H9 (cell line): Measurements from ENCODE around the gene MAPT. TPM values are rescaled to one million over a fixed set of nuclear protein-coding genes. Genes with fewer than 3 reads are reported as not detected.

Experiments used
- DNase-seq: peaks from one replicate; pipeline ENCODE4 v3.0.0-alpha.2; 2017
- H2AFZ ChIP-seq: one replicate; pipeline ENCODE4 v1.6.1; 2013; ENCODE audit warnings: mild to moderate bottlenecking, low read length, control low read depth, moderate library complexity
- H2AK5ac ChIP-seq: 2 replicates; pipeline ENCODE4 v1.6.1; 2013; ENCODE audit warnings: low read length, control low read depth, mixed read lengths; ENCODE audit not compliant: insufficient read length
- H2BK120ac ChIP-seq: one replicate; pipeline ENCODE4 v1.6.1; 2013; ENCODE audit warnings: low read depth, mild to moderate bottlenecking, low read length, control low read depth, inconsistent platforms; ENCODE audit not compliant: poor library complexity, severe bottlenecking
- H2BK12ac ChIP-seq: 2 replicates; pipeline ENCODE4 v1.6.1; 2013; ENCODE audit warnings: low read length, control low read depth, mixed read lengths, low read depth; ENCODE audit not compliant: insufficient read length
- H2BK15ac ChIP-seq: 2 replicates; pipeline ENCODE4 v1.6.1; 2013; ENCODE audit warnings: low read depth, low read length, control low read depth
- H2BK20ac ChIP-seq: one replicate; pipeline ENCODE4 v1.6.1; 2013; ENCODE audit warnings: low read depth, mild to moderate bottlenecking, low read length, control low read depth, inconsistent platforms; ENCODE audit not compliant: poor library complexity, severe bottlenecking
- H2BK5ac ChIP-seq: 2 replicates; pipeline ENCODE4 v1.6.1; 2013; ENCODE audit warnings: low read length, control low read depth, mixed read lengths; ENCODE audit not compliant: insufficient read length
- H3K14ac ChIP-seq: 2 replicates; pipeline ENCODE4 v1.6.1; 2013; ENCODE audit warnings: low read length, control low read depth; ENCODE audit not compliant: insufficient read depth
- H3K18ac ChIP-seq: 2 replicates; pipeline ENCODE4 v1.6.1; 2013; ENCODE audit warnings: low read depth, mild to moderate bottlenecking, mixed read lengths, low read length, control low read depth; ENCODE audit not compliant: insufficient read length
- H3K23ac ChIP-seq: 2 replicates; pipeline ENCODE4 v1.6.1; 2013; ENCODE audit warnings: low read length, control low read depth, mixed read lengths, low read depth; ENCODE audit not compliant: insufficient read length
- H3K23me2 ChIP-seq: 2 replicates; pipeline ENCODE4 v1.6.1; 2013; ENCODE audit warnings: low read depth, mild to moderate bottlenecking, mixed read lengths, low read length, control low read depth; ENCODE audit not compliant: insufficient read length, poor library complexity, severe bottlenecking
- H3K27ac ChIP-seq: 2 replicates; pipeline ENCODE4 v1.5.1; 2013; ENCODE audit warnings: low read length, control low read depth, mixed read lengths, low read depth; ENCODE audit not compliant: insufficient read length
- H3K27me3 ChIP-seq: 2 replicates; pipeline ENCODE4 v1.6.1; 2013; ENCODE audit warnings: low read length, control low read depth, inconsistent platforms; ENCODE audit not compliant: insufficient read depth
- H3K4ac ChIP-seq: 2 replicates; pipeline ENCODE4 v1.6.1; 2013; ENCODE audit warnings: low read depth, mild to moderate bottlenecking, control low read depth, inconsistent platforms, low read length, moderate library complexity
- H3K4me1 ChIP-seq: 2 replicates; pipeline ENCODE4 v1.6.1; 2013; ENCODE audit warnings: low read length, control low read depth, inconsistent platforms; ENCODE audit not compliant: insufficient read depth
- H3K4me2 ChIP-seq: 2 replicates; pipeline ENCODE4 v1.6.1; 2013; ENCODE audit warnings: low read length, control low read depth, mixed read lengths; ENCODE audit not compliant: insufficient read length, insufficient read depth
- H3K56ac ChIP-seq: 2 replicates; pipeline ENCODE4 v1.6.1; 2013; ENCODE audit warnings: low read depth, mild to moderate bottlenecking, mixed read lengths, low read length, control low read depth; ENCODE audit not compliant: insufficient read length
- H3K79me1 ChIP-seq: 2 replicates; pipeline ENCODE4 v1.6.1; 2013; ENCODE audit warnings: low read depth, mild to moderate bottlenecking, moderate library complexity, low read length, control low read depth, inconsistent platforms; ENCODE audit not compliant: insufficient read depth, poor library complexity, severe bottlenecking
- H3K79me2 ChIP-seq: 2 replicates; pipeline ENCODE4 v1.6.1; 2013; ENCODE audit warnings: low read length, control low read depth, inconsistent platforms; ENCODE audit not compliant: insufficient read depth
- H3K9ac ChIP-seq: 2 replicates; pipeline ENCODE4 v1.6.1; 2013; ENCODE audit warnings: low read length, control low read depth, mixed read lengths; ENCODE audit not compliant: insufficient read length; ENCODE audit errors: extremely low read depth
- H3K9me3 ChIP-seq: one replicate; pipeline ENCODE4 v1.6.1; 2013; ENCODE audit warnings: low read depth, low read length, inconsistent platforms; ENCODE audit not compliant: control insufficient read depth
- H3T11ph ChIP-seq: one replicate; pipeline ENCODE4 v1.6.1; 2013; ENCODE audit warnings: mild to moderate bottlenecking, low read length, control low read depth, inconsistent platforms
- H4K20me1 ChIP-seq: one replicate; pipeline ENCODE4 v1.6.1; 2013; ENCODE audit not compliant: control insufficient read depth, insufficient read length, insufficient read depth
- H4K5ac ChIP-seq: 2 replicates; pipeline ENCODE4 v1.6.1; 2013; ENCODE audit warnings: low read depth, mild to moderate bottlenecking, mixed read lengths, low read length, control low read depth; ENCODE audit not compliant: insufficient read length
- H4K8ac ChIP-seq: replicated peaks from 2 replicates; pipeline ENCODE4 v1.6.1; 2013; ENCODE audit warnings: low read length, control low read depth, mixed read lengths, low read depth; ENCODE audit not compliant: insufficient read length
- H4K91ac ChIP-seq: 2 replicates; pipeline ENCODE4 v1.6.1; 2013; ENCODE audit warnings: low read depth, mild to moderate bottlenecking, moderate library complexity, mixed read lengths, low read length, control low read depth; ENCODE audit not compliant: insufficient read length
- H3K27ac Mint-ChIP-seq, 3 experiments: 2 replicates in 2 of 3; 3 replicates in 1 of 3; pipeline ENCODE4 v1.8.0; 2020 to 2021; ENCODE audit warnings: mixed read lengths in 3 of 3, mild to moderate bottlenecking in 1 of 3, moderate library complexity in 1 of 3
- H3K27me3 Mint-ChIP-seq: 2 replicates; pipeline ENCODE4 v1.8.0; 2021; ENCODE audit warnings: low read depth, mild to moderate bottlenecking, moderate library complexity, mixed read lengths
- H3K36me3 Mint-ChIP-seq, 3 experiments: 2 replicates in 2 of 3; 3 replicates in 1 of 3; pipeline ENCODE4 v1.8.0; 2020 to 2021; ENCODE audit warnings: low read depth in 3 of 3, mixed read lengths in 3 of 3; ENCODE audit not compliant: insufficient read depth in 1 of 3
- H3K4me1 Mint-ChIP-seq, 2 experiments: 2 replicates each; pipeline ENCODE4 v1.8.0; 2020; ENCODE audit warnings: mixed read lengths in 2 of 2
- H3K4me3 Mint-ChIP-seq, 2 experiments: 2 replicates in 1 of 2; 3 replicates in 1 of 2; pipeline ENCODE4 v1.8.0; 2020 to 2021; ENCODE audit warnings: mild to moderate bottlenecking in 2 of 2, mixed read lengths in 2 of 2, moderate library complexity in 1 of 2
- H3K9me3 Mint-ChIP-seq, 2 experiments: 2 replicates in 1 of 2; 3 replicates in 1 of 2; pipeline ENCODE4 v1.8.0; 2020; ENCODE audit warnings: mild to moderate bottlenecking in 2 of 2, mixed read lengths in 2 of 2, moderate library complexity in 1 of 2
- WGBS: extraction: QIAGEN DNeasy Blood & Tissue Kit; methylation state at CpG from one replicate; pipeline ENCODE4 v1.1.7; 2013; ENCODE audit warnings: missing lambda C conversion rate, low lambda C conversion rate, mixed read lengths; ENCODE audit not compliant: insufficient read length; ENCODE audit errors: extremely low coverage; 5-methylcytosine and 5-hydroxymethylcytosine counted together
- total RNA-seq: library from RNA; stranded (reverse); gene quantifications from 2 replicates; pipeline ENCODE4 v1.2.1, GENCODE V29; 2021
- TF ChIP-seq, protein P1 (sequence below): fragments of 200-600 bp; sonication (generic); conservative IDR thresholded peaks from 3 replicates; pipeline ENCODE4 v1.8.0; 2021; ENCODE audit warnings: antibody characterized with exemption, mild to moderate bottlenecking

MAPT gene
- total RNA-seq, 1 experiment from 2014 or later: 1.6 TPM

DNA sequence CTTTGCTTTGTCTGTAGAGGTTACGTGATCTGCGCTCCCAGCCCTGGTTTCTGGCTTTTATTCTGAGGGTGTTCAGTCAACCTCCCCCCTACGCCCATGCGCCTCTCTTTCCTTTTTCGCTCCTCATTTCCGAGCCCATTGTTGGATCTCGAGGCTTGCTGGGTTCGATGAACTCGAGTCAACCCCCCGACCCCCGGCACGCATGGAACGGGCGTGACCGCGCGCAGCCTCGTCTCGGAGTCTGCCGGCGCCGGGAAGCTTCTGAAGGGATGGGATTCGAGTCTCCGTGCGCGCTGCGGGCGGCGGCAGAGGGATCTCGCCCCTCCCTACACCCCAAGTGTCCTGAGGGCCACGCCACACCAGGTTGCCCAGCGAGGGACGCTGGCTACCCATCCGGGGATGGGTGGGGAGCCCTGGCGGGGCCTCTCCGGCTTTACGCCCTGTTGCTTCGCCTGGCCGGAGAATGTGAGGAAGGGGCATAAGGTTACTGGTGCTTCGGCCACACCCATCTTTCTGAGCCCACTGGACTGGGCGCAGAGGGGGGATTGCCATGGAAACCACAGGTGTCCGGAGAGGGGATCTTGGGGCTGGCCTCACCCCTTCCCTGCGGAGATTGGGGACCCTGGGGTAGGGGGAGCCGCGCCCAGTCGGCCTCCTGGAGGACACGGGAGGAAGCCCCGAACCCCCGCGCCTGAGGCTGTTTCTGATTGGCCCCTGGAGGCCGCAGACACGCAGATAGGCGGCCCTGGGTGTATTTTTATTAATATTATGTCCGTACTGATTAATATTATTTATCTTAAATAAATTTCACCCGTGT lies 1.8 kb downstream of the MAPT start:
- Mint-ChIP-seq H3K4me1 (peaks cover 18 to 28% of the 10 kb centered on the region in 2 experiments), H3K36me3 (peaks cover 0 to 2% (median 0%) of the 10 kb centered on the region in 3 experiments; a peak in 2 of 7 replicates), H3K9me3 (peaks cover 0 to 2% of the 10 kb centered on the region in 2 experiments; a peak in 3 of 5 replicates), H3K27ac (no peak overlapping the region), H3K4me3 (peak overlapping the region; percentile 52 to 85), H3K27me3 (peaks cover 97% of the 10 kb centered on the region)
- H4K91ac ChIP-seq: no peak overlapping the region
- H2AFZ ChIP-seq: no peak overlapping the region
- H3K14ac ChIP-seq: no peak overlapping the region; the same call in 1 of the 2 replicates
- peaks cover 26% of the 10 kb centered on the region for H3K23me2 ChIP-seq
- WGBS: no CpG with 5 or more reads among the region's 55 CpGs
- H3K79me2 ChIP-seq: no peaks in the 10 kb centered on the region
- H3K18ac ChIP-seq: no peak overlapping the region
- H3K9me3 ChIP-seq: no peaks in the 10 kb centered on the region
- H3K4me1 ChIP-seq: no peaks in the 10 kb centered on the region
- H2BK15ac ChIP-seq: no peak overlapping the region
- no peak overlapping the region for H2BK5ac ChIP-seq
- no peaks in the 10 kb centered on the region for H4K20me1 ChIP-seq
- H2BK120ac ChIP-seq: no peak overlapping the region
- no peak overlapping the region for H3K9ac ChIP-seq
- no peak overlapping the region for H4K8ac ChIP-seq
- DNase-seq: no peak
- H3T11ph ChIP-seq: no peak overlapping the region
- no peak overlapping the region for H4K5ac ChIP-seq
- H3K79me1 ChIP-seq: no peaks in the 10 kb centered on the region
- no peak overlapping the region for H3K4ac ChIP-seq
- H3K27me3 ChIP-seq: peaks cover 47% of the 10 kb centered on the region
- no peak overlapping the region for H3K23ac ChIP-seq
- H2AK5ac ChIP-seq: no peak overlapping the region
- H3K56ac ChIP-seq: no peak overlapping the region
- TF ChIP-seq, protein P1, sequence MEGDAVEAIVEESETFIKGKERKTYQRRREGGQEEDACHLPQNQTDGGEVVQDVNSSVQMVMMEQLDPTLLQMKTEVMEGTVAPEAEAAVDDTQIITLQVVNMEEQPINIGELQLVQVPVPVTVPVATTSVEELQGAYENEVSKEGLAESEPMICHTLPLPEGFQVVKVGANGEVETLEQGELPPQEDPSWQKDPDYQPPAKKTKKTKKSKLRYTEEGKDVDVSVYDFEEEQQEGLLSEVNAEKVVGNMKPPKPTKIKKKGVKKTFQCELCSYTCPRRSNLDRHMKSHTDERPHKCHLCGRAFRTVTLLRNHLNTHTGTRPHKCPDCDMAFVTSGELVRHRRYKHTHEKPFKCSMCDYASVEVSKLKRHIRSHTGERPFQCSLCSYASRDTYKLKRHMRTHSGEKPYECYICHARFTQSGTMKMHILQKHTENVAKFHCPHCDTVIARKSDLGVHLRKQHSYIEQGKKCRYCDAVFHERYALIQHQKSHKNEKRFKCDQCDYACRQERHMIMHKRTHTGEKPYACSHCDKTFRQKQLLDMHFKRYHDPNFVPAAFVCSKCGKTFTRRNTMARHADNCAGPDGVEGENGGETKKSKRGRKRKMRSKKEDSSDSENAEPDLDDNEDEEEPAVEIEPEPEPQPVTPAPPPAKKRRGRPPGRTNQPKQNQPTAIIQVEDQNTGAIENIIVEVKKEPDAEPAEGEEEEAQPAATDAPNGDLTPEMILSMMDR: no peak
- no peak overlapping the region for H2BK12ac ChIP-seq
- H3K4me2 ChIP-seq: peak overlapping the region; percentile 84
- H3K27ac ChIP-seq: no peak overlapping the region
- H2BK20ac ChIP-seq: no peak overlapping the region
